Retinal pigment epithelial cell (primary cell): Measurements from ENCODE around the gene BPIFA1.

Experiments
- DNase-seq: peaks from one replicate; pipeline ENCODE4 v3.0.0-alpha.2; 2010; ENCODE audit warnings: low read depth
- H3K4me3 ChIP-seq: 2 replicates; pipeline ENCODE4 v1.5.1; 2011; ENCODE audit warnings: mild to moderate bottlenecking, low read length, control low read depth, moderate library complexity
- CTCF ChIP-seq: conservative IDR thresholded peaks from 2 replicates; pipeline ENCODE4 v1.5.1; 2011; ENCODE audit warnings: low read depth, low read length, control low read depth, inconsistent platforms

The BPIFA1 gene

GRCh38 chr20:33235696-33236095 is at the start of gene BPIFA1:
Gene BPIFA1 (plus strand): TSS chr20:33235996. CDS start chr20:33237712, 1,716 bp downstream.
- H3K4me3 ChIP-seq: no peak within 1 kb of the TSS
- TF ChIP-seq CTCF: no peak
- no peak for DNase-seq

- H3K4me3 ChIP-seq: no peak overlapping the region
- no peak for DNase-seq
- TF ChIP-seq CTCF: no peak
Measured at GRCh38 chr20:33187491-33187890, 48.3 kb upstream of the BPIFA1 start.

DNA sequence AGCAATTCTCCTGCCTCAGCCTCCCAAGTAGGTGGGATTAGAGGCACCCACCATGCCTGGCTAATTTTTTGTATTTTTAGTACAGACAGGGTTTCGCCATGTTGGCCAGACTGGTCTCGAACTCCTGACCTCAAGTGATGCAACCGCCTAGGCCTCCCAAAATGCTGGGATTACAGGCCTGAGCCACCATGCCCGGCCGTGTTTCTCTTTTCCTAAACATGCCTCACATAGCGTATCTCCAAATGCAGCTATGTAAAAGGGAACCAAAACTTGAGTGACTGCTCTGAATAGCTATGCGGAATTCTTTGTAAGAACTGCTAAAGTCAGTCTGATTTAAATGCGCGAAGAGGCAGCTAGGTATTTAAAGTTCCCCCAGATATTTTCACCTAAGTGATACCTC is 47.4 kb upstream of the BPIFA1 start:
- no peak for DNase-seq
- H3K4me3 ChIP-seq: no peak overlapping the region
- TF ChIP-seq CTCF: no peak

GRCh38 chr20:33191484-33191883 is 44.3 kb upstream of the BPIFA1 start:
- no peak for DNase-seq
- no peak for TF ChIP-seq CTCF

GRCh38 chr20:33191955-33192354 is 43.8 kb upstream of the BPIFA1 start:
- H3K4me3 ChIP-seq: no peak overlapping the region
- TF ChIP-seq CTCF: no peak
- no peak for DNase-seq

More at GRCh38 chr20:33191484-33191883, 44.3 kb upstream of the BPIFA1 start:
- no peak overlapping the region for H3K4me3 ChIP-seq

DNA sequence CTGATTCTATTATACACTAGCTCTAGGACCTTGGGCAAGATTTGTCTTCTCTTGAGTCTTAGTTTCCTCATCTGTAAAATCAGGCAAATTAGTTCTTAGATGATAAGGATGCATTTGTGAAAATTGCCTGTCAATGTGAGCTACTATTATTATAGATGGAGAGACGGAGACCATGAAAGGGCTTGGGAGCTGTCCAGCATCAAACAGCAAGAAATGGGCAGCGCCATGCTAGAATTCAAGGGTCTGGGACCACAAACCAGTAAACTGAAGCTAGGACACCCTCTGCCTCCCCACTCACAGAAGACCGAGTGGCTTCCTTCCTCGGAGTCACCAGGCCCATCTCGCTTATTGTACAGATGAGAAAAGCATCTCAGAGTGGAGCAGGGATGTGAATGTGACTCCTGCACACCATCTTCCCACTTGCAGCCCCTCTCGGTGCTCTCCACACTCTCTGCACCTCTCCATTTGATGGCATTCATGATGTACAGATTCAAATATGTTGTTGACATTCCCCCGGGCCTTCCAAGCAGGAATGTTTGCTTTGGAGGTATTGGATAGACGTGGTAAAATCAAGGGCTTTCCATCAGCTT is 42.8 kb upstream of the BPIFA1 start:
- H3K4me3 ChIP-seq: no peak overlapping the region
- TF ChIP-seq CTCF: no peak
- DNase-seq: no peak

DNA sequence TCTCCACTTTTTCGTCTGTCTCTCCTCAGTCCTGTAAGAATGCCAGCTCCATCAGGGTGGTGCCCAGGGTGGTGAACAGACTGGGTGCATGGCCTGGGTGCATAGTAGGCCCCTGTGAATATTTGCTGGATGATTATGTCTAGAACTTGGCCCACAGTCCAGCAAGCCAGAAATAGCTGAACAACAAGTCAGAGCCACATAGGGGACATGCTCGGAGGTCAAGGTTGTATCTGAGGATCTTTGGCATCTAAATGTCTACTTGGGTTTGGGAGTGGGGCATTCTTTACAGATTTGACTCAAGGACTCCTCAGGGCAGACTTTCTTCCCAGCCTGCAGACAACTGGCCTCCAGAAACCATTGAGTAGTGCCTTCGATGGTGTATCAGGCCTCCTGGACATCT is 36.8 kb upstream of the BPIFA1 start:
- no peak overlapping the region for H3K4me3 ChIP-seq
- TF ChIP-seq CTCF: no peak
- no peak for DNase-seq
